ENCODE data around the gene PLAAT5.

The PLAAT5 gene

DNA sequence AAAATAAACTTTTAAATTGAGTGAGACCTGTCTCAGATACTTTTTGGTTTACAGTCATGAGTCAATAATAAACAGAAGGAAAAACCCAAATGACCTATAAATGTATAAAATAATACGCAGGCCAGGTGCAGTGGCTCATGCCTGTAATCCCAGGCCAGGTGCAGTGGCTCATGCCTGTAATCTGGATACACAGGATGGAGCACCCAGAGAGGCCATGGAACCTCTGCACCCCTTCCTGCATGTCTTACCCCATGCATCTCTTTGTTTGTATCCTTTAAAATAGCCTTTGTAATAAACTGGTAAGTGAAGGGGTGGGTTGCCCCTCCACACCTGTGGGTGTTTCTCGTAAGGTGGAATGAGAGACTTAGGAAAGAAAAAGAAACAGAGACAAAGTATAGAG, 36.7 kb upstream of the PLAAT5 start:
- H3K9ac ChIP-seq (ENCODE audit: low read depth, low read length) = peak overlapping the region; percentile 43
- no peaks in the 10 kb centered on the region; the same call in 1 of the 2 replicates for H3K36me3 ChIP-seq (ENCODE audit: insufficient read depth, low read length)
- H3K4me1 ChIP-seq (ENCODE audit: insufficient read depth, low read length) = peaks cover 33% of the 10 kb centered on the region
- H3K9me3 ChIP-seq (ENCODE audit: control insufficient read depth, insufficient read depth, low read length) = peaks cover 8% of the 10 kb centered on the region; the same call in 1 of the 2 replicates

- H3K4me1 ChIP-seq (ENCODE audit: insufficient read depth, low read length) = peaks cover 7% of the 10 kb centered on the region
- no peaks in the 10 kb centered on the region; the same call in 1 of the 2 replicates for H3K36me3 ChIP-seq (ENCODE audit: insufficient read depth, low read length)
- H3K9ac ChIP-seq (ENCODE audit: low read depth, low read length) = no peak overlapping the region
- peaks cover 31% of the 10 kb centered on the region for H3K9me3 ChIP-seq (ENCODE audit: control insufficient read depth, insufficient read depth, low read length)
Measured at GRCh38 chr11:63523151-63523550, 32.2 kb upstream of the PLAAT5 start.

- H3K9me3 ChIP-seq (ENCODE audit: control insufficient read depth, insufficient read depth, low read length) = peaks cover 31% of the 10 kb centered on the region
- H3K9ac ChIP-seq (ENCODE audit: low read depth, low read length) = no peak overlapping the region
- no peaks in the 10 kb centered on the region; the same call in 1 of the 2 replicates for H3K36me3 ChIP-seq (ENCODE audit: insufficient read depth, low read length)
- no peaks in the 10 kb centered on the region for H3K4me1 ChIP-seq (ENCODE audit: insufficient read depth, low read length)
Measured at GRCh38 chr11:63521896-63522295, 30.9 kb upstream of the PLAAT5 start.

DNA sequence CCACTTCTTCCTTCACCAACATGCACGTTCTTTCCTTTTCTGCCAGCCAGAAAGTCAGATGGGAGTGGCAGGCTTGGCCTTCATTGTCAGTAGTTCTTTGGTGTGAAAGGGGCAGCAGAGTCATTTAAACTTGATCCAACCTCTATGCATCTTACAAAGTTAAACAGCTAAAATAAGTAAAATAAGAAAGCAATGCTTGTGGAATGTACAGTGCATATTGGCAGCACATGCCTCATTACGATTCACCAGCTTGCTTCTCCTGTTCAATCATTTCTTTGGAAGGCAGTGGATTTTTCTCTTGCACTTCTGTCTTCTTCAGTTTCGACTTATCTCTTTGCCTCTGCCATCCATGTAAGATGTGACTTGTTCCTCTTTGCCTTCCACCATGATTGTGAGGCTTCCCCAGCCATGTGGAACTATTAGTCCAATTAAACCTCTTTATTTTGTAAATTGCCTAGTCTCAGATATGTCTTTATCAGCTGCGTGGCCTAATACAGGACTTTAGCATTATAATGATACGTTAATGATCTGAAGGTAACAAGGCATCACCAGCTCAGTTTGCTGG, 29.7 kb upstream of the PLAAT5 start:
- Histone ChIP-seq H3K36me3 (ENCODE audit: insufficient read depth, low read length) (no peaks in the 10 kb centered on the region; the same call in 1 of the 2 replicates), H3K4me1 (ENCODE audit: insufficient read depth, low read length) (no peaks in the 10 kb centered on the region), H3K9ac (ENCODE audit: low read depth, low read length) (no peak overlapping the region), H3K9me3 (ENCODE audit: control insufficient read depth, insufficient read depth, low read length) (peaks cover 31% of the 10 kb centered on the region)

DNA sequence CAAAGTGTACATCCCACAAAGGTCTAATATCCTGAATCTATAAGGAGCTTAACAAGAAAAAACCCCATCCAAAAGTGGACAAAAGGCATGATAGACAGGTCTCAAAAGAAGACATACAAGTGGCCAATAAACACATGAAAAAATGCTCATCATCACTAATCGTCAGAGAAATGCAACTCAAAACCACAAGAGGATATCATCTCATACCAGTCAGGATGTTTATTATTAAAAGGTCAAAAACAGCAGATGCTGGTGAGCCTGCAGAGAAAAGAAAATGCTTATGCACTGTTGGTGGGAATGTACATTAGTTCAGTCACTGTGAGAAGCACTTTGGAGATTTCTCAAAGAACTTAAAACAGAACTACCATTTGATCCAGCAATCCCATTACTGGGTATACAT, 27.6 kb upstream of the PLAAT5 start:
- Histone ChIP-seq H3K9me3 (ENCODE audit: control insufficient read depth, insufficient read depth, low read length) (peaks cover 23% of the 10 kb centered on the region), H3K4me1 (ENCODE audit: insufficient read depth, low read length) (no peaks in the 10 kb centered on the region), H3K9ac (ENCODE audit: low read depth, low read length) (no peak overlapping the region), H3K36me3 (ENCODE audit: insufficient read depth, low read length) (no peaks in the 10 kb centered on the region; the same call in 1 of the 2 replicates)

DNA sequence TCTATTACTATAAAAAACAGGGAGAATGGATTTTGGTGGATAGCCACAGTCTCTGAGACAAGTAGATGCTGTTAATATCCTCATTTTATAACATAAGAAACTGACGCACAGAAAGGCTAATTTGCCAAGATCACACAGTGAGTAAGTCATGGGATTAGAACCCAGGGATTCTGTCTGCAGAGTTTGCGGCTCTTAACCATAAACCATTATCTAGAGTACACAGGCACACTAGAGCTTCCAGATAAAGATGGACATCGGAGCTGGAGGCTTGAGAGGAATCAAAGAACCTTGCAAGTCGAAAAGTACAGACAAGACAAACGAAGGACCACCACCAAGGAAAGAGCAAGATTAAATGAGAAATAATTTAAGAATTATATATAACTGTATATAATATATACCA, 26.2 kb upstream of the PLAAT5 start:
- Histone ChIP-seq H3K9me3 (ENCODE audit: control insufficient read depth, insufficient read depth, low read length) (peaks cover 23% of the 10 kb centered on the region), H3K9ac (ENCODE audit: low read depth, low read length) (no peak overlapping the region), H3K4me1 (ENCODE audit: insufficient read depth, low read length) (no peaks in the 10 kb centered on the region), H3K36me3 (ENCODE audit: insufficient read depth, low read length) (no peaks in the 10 kb centered on the region; the same call in 1 of the 2 replicates)

- peaks cover 13% of the 10 kb centered on the region for H3K9me3 ChIP-seq (ENCODE audit: control insufficient read depth, insufficient read depth, low read length)
- no peaks in the 10 kb centered on the region; the same call in 1 of the 2 replicates for H3K36me3 ChIP-seq (ENCODE audit: insufficient read depth, low read length)
- H3K9ac ChIP-seq (ENCODE audit: low read depth, low read length) = no peak overlapping the region
- H3K4me1 ChIP-seq (ENCODE audit: insufficient read depth, low read length) = peaks cover 3% of the 10 kb centered on the region; the same call in 1 of the 2 replicates
Measured at GRCh38 chr11:63516109-63516508, 25.1 kb upstream of the PLAAT5 start.

- no peaks in the 10 kb centered on the region; the same call in 1 of the 2 replicates for H3K9me3 ChIP-seq (ENCODE audit: control insufficient read depth, insufficient read depth, low read length)
- H3K4me1 ChIP-seq (ENCODE audit: insufficient read depth, low read length) = peaks cover 13% of the 10 kb centered on the region; the same call in 1 of the 2 replicates
- no peak overlapping the region for H3K9ac ChIP-seq (ENCODE audit: low read depth, low read length)
- H3K36me3 ChIP-seq (ENCODE audit: insufficient read depth, low read length) = no peaks in the 10 kb centered on the region
Measured at GRCh38 chr11:63512816-63513215, 21.8 kb upstream of the PLAAT5 start.

DNA sequence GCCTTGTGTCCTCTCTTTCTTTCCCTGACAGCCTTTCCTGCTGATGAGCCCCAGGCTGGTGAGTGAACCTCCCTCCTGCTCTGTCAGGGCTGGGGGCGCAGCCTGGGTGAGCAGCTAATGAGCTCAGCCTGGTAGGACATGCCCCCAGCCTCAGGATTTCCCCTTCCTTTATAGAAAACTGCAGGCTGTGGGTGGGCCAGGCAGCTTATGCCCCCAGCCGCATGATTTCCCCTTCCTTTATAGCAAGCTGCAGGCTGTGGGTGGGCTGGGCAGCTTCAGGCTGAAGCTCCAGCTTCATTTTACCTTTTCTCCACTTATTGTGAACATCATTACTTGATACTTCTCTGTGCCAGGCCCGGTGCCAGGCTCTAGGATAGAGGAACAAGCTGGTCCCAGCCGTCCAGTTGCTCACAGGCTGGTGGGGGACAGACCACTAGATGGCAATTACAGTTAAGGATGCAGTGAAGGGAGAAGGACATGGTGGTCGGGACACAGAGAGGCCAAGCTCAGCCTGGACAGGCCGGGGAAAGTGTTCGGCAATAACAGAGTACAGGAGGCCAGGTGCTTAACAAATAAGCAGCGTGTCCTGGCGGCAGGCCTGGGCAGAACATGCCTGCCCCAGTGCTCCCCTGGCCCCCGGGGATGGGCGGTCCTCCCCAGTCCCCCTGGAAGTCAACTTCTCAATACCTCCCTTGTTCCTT, 20.2 kb upstream of the PLAAT5 start:
- H3K9me3 ChIP-seq (ENCODE audit: control insufficient read depth, insufficient read depth, low read length) = no peaks in the 10 kb centered on the region; the same call in 1 of the 2 replicates
- no peak overlapping the region for H3K9ac ChIP-seq (ENCODE audit: low read depth, low read length)
- H3K36me3 ChIP-seq (ENCODE audit: insufficient read depth, low read length) = no peaks in the 10 kb centered on the region
- peaks cover 25% of the 10 kb centered on the region; the same call in 1 of the 2 replicates for H3K4me1 ChIP-seq (ENCODE audit: insufficient read depth, low read length)

GRCh38 chr11:63510360-63511047, 19.5 kb upstream of the PLAAT5 start:
- no peaks in the 10 kb centered on the region for H3K36me3 ChIP-seq (ENCODE audit: insufficient read depth, low read length)
- H3K9me3 ChIP-seq (ENCODE audit: control insufficient read depth, insufficient read depth, low read length) = no peaks in the 10 kb centered on the region; the same call in 1 of the 2 replicates
- peaks cover 32% of the 10 kb centered on the region; the same call in 1 of the 2 replicates for H3K4me1 ChIP-seq (ENCODE audit: insufficient read depth, low read length)
- H3K9ac ChIP-seq (ENCODE audit: low read depth, low read length) = no peak overlapping the region

- Histone ChIP-seq H3K9ac (ENCODE audit: low read depth, low read length) (no peak overlapping the region), H3K4me1 (ENCODE audit: insufficient read depth, low read length) (peaks cover 50% of the 10 kb centered on the region), H3K9me3 (ENCODE audit: control insufficient read depth, insufficient read depth, low read length) (no peaks in the 10 kb centered on the region; the same call in 1 of the 2 replicates), H3K36me3 (ENCODE audit: insufficient read depth, low read length) (no peaks in the 10 kb centered on the region)
Measured at GRCh38 chr11:63508745-63509144, 17.8 kb upstream of the PLAAT5 start.

- Histone ChIP-seq H3K4me1 (ENCODE audit: insufficient read depth, low read length) (peaks cover 55% of the 10 kb centered on the region), H3K36me3 (ENCODE audit: insufficient read depth, low read length) (no peaks in the 10 kb centered on the region), H3K9me3 (ENCODE audit: control insufficient read depth, insufficient read depth, low read length) (peaks cover 2% of the 10 kb centered on the region; the same call in 1 of the 2 replicates), H3K9ac (ENCODE audit: low read depth, low read length) (no peak overlapping the region)
Measured at GRCh38 chr11:63508009-63508408, 17.0 kb upstream of the PLAAT5 start.

GRCh38 chr11:63507511-63507910, 16.5 kb upstream of the PLAAT5 start:
- peaks cover 55% of the 10 kb centered on the region for H3K4me1 ChIP-seq (ENCODE audit: insufficient read depth, low read length)
- H3K9me3 ChIP-seq (ENCODE audit: control insufficient read depth, insufficient read depth, low read length) = peaks cover 6% of the 10 kb centered on the region; the same call in 1 of the 2 replicates
- H3K9ac ChIP-seq (ENCODE audit: low read depth, low read length) = no peak overlapping the region

GRCh38 chr11:63506876-63507275, 15.9 kb upstream of the PLAAT5 start:
- H3K9me3 ChIP-seq (ENCODE audit: control insufficient read depth, insufficient read depth, low read length) = peaks cover 6% of the 10 kb centered on the region; the same call in 1 of the 2 replicates
- H3K9ac ChIP-seq (ENCODE audit: low read depth, low read length) = no peak overlapping the region
- H3K36me3 ChIP-seq (ENCODE audit: insufficient read depth, low read length) = no peaks in the 10 kb centered on the region
- peaks cover 55% of the 10 kb centered on the region for H3K4me1 ChIP-seq (ENCODE audit: insufficient read depth, low read length)

More at GRCh38 chr11:63507511-63507910, 16.5 kb upstream of the PLAAT5 start:
- H3K36me3 ChIP-seq (ENCODE audit: insufficient read depth, low read length) = no peaks in the 10 kb centered on the region

All from ES-I3 (cell line).